ENCODE results near the gene G0S2.
"Not testable (repeated sequence)": the region's sequence is repeated elsewhere in the genome, so short reads cannot be mapped to it uniquely, and the experiment has no call there.

Gene G0S2

DNA sequence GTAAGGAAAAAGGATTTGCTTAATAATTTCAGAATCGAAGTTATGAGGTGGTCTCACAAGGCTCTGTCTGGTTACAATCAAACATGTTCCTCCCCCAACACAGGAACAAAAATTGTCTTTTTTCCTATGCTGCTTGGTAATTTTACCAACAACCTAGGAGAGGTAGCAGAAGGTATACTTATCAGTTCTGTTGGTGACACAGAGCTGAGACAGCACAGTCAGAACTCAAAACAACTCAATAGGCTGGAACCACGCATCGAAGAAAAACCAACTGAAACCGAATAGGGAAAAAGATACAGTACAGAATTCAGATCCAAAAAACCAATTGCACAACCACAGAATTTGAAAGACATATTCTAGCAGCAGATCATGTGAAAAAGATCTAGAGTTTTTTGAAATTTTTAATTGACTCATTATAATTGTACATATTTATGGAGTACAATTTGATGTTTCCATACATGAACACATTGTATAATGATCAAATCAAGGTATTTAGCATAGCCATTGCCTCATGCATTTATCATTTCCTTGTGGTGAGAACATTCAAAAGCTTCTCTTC, 3.8 kb downstream of the G0S2 start:
- no peak for DNase-seq (ENCODE audit: low spot score)

DNA sequence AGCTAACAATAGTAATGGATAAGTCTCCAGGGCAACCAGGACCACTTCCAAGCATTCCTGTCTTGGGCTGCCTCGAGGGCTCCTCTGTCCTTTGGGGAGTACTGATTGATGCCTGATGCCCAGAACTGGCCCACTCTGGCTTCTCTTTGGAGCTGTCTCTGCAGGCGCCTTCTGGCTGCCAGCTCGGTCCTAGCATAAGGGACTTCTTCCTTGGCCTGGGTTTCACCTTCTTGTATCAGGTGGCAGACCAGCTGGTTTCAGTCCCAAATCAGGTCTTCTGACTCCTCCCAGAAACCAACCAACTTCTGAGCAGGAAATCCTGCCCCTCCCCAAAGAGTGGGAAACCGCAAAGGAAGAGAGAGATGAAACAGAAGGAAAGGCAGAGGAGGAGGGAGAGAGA, 10.6 kb downstream of the G0S2 start:
- DNase-seq (ENCODE audit: low spot score): peak; percentile 74

DNA sequence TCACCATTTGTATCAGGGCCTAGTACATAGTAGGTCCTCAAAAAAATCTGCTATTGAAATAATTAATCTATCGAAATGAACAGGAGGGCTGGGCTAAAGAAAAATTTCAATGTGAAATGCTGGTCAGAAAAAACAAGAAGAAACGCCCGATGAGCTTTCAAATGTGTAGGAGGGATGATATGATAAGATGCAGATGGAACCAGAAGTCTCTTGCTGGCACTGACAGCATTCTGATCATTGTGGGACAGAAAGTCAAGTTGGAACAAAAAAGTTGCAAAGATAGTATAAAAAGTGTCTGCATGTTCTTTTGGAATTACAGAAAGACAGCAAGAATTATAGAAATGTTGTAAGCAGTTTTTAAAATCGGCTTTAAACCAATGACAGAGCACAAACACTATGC, 11.1 kb downstream of the G0S2 start:
- DNase-seq (ENCODE audit: low spot score): no peak

DNA sequence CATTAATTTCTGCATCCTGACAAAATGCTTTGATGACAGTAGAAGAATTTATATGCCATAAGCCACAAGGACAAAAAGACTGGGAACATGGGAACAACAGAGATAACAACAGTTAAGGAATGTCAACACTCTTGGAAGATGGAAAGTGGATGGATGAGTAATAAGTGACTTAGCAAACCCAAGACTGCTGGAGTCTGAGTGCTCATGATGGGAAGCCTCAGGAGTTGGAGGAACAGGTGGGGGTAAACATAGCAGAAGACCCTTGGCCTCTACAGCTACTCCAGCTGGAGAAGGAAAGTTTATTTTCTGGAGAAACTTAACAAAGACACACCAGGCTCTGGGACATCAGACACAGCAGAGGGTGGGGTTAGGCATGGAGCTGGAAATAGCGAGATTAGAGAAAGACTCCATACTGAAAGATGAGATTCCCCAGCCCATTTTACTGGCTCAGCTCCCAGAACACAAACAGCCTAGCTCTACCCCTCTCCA, 13.6 kb downstream of the G0S2 start:
- DNase-seq (ENCODE audit: low spot score): no peak

DNA sequence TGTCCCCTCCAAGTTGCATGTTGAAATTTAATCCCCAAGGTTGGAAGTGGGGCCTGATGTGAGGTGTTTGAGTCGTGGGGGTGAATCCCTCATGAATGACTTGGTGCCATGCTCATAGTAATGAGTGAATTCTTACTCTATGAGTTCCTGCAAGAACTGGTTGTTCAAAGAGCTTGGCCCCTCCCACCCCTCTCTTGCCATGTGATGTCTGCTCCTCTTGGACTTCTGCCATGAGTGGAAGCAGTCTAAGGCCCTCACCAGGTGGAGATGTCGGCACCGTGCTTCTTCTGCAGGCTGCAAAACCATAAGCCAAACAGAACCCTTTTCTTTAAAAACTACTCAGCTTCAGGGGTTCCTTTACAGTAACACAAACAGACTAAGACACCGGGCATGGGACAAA, 14.3 kb downstream of the G0S2 start:
- no peak for DNase-seq (ENCODE audit: low spot score)

DNA sequence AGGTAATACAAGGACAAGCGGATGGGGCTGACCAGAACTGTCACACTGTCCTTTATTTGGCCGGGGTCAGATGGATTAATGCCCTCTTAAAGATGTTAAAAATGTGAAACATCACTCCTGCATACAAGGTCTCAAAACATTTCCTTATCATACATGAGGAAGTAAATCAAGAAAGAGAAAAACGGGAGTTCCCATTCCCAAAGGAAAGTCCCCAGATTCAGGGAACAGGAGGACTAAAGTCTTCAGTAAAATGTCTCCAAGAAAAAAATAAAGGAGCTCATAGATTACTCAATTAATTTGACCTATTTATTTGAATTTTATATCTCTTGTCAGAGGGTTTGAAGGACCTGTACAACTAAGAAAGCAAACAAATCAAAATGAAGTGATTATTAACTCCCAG, 16.0 kb downstream of the G0S2 start:
- DNase-seq (ENCODE audit: low spot score): no peak

DNA sequence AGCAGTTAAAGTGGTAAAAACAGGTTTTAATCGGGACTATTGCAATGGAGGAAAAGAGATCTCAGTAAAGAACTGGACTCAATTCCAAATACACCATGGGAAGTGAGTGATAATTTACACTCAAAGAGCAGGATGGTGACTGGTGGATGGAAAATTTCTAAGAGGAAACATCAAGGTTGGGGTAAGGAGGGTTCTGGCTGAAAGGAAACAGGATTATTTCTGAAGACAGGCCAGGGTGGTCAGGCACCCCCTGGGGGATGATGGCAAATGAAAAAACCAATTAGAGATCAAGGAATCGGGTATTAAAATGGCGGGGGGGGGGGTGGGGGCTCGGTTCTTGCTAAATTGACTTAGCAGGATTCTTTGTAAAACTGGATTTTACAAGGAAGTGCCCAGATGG, 17.1 kb downstream of the G0S2 start:
- no peak for DNase-seq (ENCODE audit: low spot score)

DNA sequence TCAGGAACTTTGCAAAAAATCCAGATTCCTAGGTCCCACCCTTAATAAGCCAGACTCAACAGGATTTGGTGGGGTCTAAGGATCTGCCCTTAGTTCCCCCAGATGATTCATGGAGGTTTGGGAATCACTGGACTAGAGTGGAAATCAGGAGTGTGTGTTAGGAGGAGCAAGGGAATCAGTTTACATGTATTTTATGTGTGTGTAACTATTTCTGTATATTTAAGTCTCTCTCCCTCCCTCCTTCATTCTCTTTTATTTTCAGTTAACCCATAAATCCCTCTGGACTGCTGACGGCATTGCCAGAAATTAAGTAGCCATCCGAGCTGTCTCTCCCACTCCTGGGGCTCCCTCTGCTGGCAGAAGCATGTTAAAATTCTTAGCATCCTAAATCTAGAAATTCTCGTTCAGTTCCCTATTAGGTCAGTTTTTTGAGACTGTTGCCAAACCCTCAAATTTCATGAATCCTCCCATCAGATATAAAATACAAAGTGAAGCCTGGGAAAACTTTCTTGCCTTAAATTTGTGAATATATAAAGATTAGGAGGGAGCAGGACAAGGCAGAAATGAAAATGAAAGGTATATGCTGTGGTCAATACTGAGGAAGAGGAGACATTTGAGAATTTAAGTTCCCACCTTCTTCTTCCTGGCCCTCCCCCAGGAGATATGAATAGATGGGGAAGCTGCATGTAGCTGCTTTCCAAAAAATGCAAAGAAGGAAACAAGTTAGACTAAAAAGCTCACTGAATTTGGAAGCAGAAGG, 17.7 kb downstream of the G0S2 start:
- DNase-seq (ENCODE audit: low spot score): peak; percentile 80

DNA sequence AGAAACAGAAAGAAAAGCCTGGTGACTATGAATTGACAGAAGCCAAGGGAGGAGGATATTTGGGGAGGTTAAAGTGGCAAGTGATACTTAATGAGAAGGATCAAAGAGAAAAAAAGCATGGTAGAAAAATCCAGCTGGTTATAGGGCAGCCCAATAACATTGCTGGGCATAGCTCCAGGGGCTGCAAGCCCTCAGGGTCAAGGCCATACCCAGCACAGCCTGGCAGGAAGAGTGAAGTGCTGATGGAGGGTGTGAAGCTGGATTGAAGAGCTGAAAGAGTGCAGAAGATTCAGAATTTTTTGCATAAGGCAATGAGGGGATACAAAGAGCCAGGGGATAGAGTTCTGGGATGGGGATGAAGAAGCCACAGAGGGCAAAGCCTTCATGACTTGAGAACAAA, 21.5 kb downstream of the G0S2 start:
- no peak for DNase-seq (ENCODE audit: low spot score)

DNA sequence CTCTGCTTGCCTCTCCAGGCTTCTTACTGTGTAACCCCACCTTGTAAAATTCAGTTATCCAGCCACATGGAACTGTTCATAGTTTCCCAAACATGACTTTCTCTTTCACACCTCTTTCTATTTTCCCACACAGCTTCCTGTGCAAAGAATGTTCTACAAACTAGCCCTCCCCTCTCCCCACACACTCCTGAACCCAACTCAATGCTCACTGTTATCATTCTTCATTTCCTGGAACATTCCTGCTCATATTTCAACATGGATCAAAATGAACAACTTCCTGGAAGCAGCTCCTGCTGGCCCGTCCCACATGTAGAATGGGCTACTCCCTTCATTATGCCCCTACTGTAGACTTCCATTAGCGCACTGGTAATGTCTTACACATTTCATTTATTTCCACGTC, 21.9 kb downstream of the G0S2 start:
- DNase-seq (ENCODE audit: low spot score): no peak

DNA sequence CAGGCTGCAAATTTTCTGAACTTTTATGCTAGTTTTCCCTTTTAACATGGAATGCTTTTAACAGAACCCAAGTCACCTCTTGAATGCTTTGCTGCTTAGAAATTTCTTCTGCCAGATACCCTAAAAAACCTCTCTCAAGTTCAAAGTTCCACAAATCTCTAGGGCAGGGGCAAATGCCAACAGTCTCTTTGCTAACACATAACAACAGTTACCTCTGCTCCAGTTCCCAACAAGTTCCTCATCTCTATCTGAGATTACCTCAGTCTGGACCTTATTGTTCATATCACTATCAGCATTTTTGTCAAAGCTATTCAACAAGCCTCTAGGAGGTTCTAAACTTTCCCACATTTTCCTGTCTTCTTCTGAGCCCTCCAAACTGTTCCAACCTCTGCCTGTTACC, 25.5 kb downstream of the G0S2 start:
- DNase-seq (ENCODE audit: low spot score): not testable (repeated sequence)

DNA sequence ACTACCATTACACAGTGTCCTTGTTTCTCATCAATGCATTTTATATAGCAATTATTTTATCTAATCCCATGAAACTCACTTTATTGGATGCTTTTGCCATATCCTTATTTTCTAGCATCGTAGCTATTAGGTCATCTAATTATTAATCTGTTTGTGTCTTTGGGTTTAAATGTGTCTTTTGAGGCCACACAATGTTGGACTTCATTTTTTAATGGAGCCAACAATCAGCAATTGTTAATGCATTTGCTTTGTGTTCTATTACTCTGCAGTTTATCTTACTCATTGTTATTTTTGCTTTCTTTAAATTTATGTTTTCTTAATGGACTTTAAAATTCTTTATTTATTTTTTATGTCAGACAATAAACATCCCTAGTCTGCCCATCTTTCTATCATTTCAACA, 27.6 kb downstream of the G0S2 start:
- no peak for DNase-seq (ENCODE audit: low spot score)

DNA sequence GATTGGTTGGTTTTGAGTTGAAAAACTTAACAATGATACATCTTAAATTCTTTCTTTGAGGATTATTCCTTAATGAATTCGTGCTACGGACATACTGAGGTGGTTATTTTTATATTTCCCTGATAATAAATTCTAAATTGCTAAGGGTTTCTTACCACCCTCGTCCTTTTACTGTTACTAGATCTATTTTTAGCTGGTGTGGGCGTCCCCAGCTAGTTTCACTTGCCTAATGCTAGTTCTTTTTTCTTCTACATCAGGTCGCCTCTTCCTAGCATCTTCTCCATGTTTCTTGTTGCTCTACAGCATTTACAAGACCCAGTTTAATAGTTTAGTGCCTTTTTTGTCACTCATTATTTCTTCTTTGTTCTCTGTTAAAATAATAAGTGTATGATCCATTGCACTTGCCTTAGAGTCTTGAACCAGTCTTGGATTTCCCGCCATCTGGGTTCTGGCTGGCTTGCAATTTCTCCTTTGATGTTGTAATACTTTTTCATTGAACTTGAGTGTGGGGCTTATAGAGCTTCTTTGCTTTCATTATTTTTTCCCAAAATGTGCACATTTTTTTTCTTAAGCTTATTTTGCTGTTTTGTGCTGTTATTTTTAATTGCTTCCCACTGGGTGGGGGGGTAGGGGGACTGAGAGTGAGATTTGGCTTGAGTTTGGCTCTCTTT, 28.8 kb downstream of the G0S2 start:
- no peak for DNase-seq (ENCODE audit: low spot score)

DNA sequence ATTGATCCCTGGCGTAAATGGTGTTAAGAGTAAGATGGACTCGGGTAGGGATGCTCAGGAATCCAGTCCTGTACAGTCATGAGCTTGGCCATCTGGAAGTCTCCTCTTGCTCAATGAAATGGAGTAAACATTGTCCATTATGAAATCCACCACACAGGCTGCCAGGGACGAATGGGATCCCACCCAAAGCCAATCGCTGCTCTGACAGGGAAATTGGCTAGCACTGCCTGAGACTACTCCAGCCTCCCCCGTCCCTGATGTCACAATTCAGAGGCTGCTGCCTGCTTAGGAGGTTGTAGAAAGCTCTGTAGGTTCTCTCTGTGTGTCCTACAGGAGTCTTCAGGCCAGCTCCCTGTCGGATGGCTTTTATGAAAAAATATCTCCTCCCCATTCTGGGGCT, 29.4 kb downstream of the G0S2 start, which contains the start of gene HSD11B1:
HSD11B1 (plus strand) TSS at position 263 of the 400 bp plus-strand sequence; CDS start at position 360, 97 bp downstream.
- no peak for DNase-seq (ENCODE audit: low spot score)

DNA sequence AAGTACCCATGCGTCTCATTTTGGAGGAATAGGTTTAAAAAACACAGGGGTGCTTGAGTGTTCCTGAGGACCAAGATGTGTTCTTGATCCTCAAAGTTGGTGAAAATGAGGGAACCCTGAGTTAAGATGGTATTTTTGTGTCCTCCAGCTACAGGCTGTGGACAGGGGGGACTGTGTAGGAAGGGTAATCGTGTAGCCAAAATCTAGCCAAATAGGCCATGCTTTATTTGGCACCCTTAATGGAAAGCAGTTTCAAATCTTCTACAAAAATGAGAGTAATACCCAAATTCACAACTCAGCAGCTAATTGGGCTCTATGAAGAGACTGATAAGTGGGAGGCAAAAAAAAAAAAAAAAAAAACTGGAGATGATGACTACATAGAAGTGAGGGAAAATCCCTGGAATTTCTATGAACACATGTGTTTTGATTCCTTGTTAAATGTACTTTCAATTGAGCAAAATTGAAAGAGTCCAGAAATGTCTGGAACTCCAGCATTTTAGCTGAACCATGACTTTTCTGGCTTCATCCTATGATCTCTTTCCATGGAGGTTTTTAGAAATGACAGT, 29.9 kb downstream of the G0S2 start:
- no peak for DNase-seq (ENCODE audit: low spot score)

DNA sequence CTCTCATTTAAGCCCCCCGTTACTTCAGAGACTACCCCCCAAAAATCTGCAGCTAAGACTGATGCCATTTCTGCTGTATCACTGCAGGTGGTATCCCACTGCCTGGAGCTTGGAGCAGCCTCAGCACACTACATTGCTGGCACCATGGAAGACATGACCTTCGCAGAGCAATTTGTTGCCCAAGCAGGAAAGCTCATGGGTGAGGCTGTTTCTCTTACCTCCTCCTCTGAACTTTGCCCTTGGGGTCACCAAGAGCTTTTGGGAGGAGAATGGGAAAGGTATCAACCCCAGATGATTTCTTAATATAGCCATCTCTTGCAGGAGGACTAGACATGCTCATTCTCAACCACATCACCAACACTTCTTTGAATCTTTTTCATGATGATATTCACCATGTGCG, 31.4 kb downstream of the G0S2 start:
- no peak for DNase-seq (ENCODE audit: low spot score)

DNA sequence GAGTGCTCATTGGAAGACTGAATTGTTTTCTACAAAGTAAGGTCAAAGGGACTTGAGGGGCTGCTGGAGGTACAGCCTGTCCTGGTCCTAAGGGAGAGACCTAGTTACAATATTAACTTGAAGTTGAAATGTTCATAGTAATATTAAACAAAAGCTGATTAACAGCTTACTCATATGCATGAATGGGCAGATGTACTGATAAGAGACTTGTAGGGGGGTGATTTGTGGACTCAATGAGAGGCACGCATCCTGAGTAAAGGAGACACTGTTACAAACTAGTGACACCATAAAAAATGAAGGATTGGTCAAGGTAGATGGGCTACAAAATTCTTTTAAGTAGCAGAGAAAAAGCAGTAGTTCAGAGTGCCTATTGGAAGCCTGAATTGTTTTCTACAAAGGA, 32.1 kb downstream of the G0S2 start:
- no peak for DNase-seq (ENCODE audit: low spot score)

DNA sequence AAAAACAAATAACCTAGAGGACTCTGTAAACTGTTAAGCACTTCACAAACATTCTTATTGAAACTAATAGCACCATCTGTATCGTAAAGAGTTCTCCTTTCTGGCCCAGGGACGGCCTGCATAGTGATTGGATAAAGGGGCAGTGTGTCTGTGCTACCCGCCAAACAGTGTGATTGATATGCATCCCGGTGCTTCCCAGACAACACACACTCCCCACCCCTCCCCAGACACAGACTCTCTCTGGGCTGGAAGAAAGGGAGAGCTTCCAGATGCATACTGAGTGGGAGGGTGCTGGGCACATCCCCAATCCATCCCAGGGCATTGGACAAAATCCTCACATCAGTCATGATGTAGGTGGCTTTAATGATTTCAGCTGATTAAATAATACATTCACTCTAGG, 33.1 kb downstream of the G0S2 start:
- DNase-seq (ENCODE audit: low spot score): no peak

DNA sequence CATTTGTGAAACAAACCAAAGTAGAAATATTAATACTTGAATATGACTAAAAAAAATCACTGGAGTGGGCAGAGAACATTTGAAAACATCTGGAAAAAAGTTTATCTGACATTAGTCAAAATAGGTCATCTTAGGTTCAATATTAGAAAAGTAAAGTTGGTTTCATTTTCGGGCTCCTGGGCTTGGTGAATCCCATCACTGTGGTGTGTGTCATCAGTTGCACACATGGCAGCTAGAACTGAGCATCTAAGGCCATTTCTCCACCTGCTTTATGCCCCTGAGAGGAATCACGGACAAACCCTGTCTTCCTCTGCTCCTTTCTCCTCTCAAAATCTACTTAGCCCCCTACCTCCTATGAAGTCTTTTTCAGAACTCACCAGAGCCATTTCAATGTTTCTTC, 34.9 kb downstream of the G0S2 start:
- DNase-seq (ENCODE audit: low spot score): peak; percentile 60

DNA sequence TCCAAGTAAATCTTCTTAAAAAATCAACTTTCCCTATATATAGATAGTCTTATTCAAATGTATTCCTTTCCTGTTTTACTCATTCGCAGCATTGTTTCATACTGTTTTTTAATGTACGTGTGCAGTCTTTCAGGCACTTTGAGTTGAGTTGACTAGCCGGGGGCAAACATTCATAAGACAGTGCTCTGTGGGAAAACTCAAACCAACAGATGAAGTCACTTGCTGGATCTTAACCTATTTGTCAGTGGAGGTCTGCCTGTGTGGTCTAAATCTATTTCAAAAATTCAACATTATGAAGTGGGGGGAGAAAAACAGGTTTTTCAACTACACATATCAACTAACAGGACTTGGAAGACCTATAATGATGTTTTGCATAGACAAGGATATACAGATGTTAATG, 35.6 kb downstream of the G0S2 start:
- DNase-seq (ENCODE audit: low spot score): no peak

DNA sequence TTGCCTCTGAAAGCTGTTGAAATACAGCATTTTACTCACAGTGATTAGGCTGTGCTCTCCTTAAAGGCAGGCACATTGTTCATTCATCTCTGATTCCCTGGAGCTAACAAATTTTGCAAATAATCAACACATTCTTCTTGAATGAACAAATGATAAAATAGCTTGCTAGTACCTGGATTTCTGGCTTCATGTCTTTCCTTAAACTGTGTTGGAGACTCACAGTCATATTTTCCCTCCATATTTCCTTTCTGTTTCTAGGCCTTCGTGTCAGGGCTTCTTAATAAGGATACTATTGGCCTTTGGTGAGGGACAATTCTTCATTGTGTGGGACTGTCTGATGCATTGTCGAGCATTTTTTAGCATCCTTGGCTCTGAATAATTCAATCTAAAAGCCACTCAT, 39.1 kb downstream of the G0S2 start:
- DNase-seq (ENCODE audit: low spot score): no peak

DNA sequence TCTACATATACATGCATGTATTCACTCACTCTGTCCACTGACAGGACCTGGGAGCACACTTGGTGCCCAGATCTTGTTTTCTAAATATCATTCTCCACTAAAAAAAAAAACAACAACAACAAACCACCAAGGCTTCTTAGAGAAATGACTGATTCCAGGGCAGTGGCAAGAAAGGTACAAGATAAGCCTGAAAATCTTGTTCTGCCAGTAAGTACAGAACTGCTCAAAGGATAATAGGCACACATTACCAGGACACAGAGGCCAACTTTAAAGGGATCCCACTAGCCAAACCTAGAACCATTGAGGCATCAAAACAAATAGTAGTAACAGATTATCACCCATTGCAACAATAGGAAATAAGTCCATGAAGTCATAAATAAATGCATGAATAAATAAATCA, 40.1 kb downstream of the G0S2 start:
- DNase-seq (ENCODE audit: low spot score): no peak

DNA sequence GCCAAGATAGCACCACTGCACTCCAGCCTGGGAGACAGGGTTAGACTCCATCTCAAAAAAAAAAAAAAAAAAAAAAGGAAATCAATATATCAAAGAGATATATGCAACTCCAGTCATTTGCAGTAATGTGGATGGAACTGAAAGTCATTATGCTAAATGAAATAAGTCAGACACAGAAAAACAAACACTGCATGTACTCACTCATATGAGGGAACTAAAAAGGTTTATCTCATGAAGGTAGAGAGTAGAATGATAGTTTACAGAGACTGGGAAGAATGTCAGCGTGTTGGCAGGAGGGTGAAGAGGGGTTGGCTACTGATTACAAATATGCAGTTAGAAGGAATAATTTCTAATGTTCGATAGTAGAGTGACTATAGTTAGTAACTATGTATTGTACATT, 42.6 kb downstream of the G0S2 start:
- no peak for DNase-seq (ENCODE audit: low spot score)
